Neural progenitor cell (in vitro differentiated cells): ENCODE data around the gene WLS. TPM values are rescaled to one million over a fixed set of nuclear protein-coding genes. Genes with fewer than 3 reads are reported as not detected.
A peak's percentile ranks its signal among the peaks of the same experiment; 100 is the strongest.

Experiments
- DNase-seq: peaks from one replicate; pipeline ENCODE4 v3.0.0-alpha.2; 2016; ENCODE audit warnings: low spot score
- H2AFZ ChIP-seq: fragments of 200-600 bp; sonication (generic); replicated peaks from 2 replicates; pipeline ENCODE4 v1.6.1; 2016; ENCODE audit warnings: antibody characterized with exemption
- H3F3A ChIP-seq: fragments of 200-600 bp; sonication (generic); 2 replicates; pipeline ENCODE4 v1.6.1; 2016; ENCODE audit warnings: antibody characterized with exemption, low read depth
- H3K27ac ChIP-seq: fragments of 200-600 bp; sonication (generic); 2 replicates; pipeline ENCODE4 v1.5.1; 2016; ENCODE audit warnings: mild to moderate bottlenecking
- H3K27me3 ChIP-seq: fragments of 200-600 bp; sonication (generic); 2 replicates; pipeline ENCODE4 v1.6.1; 2016; ENCODE audit warnings: mild to moderate bottlenecking, moderate library complexity
- H3K36me3 ChIP-seq: fragments of 200-600 bp; sonication (generic); 2 replicates; pipeline ENCODE4 v1.5.1; 2016
- H3K4me1 ChIP-seq: fragments of 200-600 bp; sonication (generic); 2 replicates; pipeline ENCODE4 v1.6.1; 2016; ENCODE audit warnings: mixed run types
- H3K4me2 ChIP-seq: fragments of 200-600 bp; sonication (generic); 2 replicates; pipeline ENCODE4 v1.6.1; 2016
- H3K4me3 ChIP-seq: fragments of 200-600 bp; sonication (generic); 2 replicates; pipeline ENCODE4 v1.5.1; 2016
- H3K79me2 ChIP-seq: fragments of 200-600 bp; sonication (generic); 2 replicates; pipeline ENCODE4 v1.6.1; 2016; ENCODE audit warnings: low read depth
- H3K9ac ChIP-seq: fragments of 200-600 bp; sonication (generic); 2 replicates; pipeline ENCODE4 v1.6.1; 2016
- H3K9me3 ChIP-seq: fragments of 200-600 bp; sonication (generic); 2 replicates; pipeline ENCODE4 v1.5.1; 2016; ENCODE audit warnings: low read depth
- H4K20me1 ChIP-seq: fragments of 200-600 bp; sonication (generic); 2 replicates; pipeline ENCODE4 v1.6.1; 2016; ENCODE audit warnings: low read depth
- H3K27ac Mint-ChIP-seq: 3 replicates; pipeline ENCODE4 v1.8.0; 2021; ENCODE audit warnings: mixed read lengths
- H3K27me3 Mint-ChIP-seq: 2 replicates; pipeline ENCODE4 v1.8.0; 2022; ENCODE audit warnings: low read depth, mild to moderate bottlenecking, inconsistent platforms, moderate library complexity, mixed read lengths; ENCODE audit not compliant: insufficient read depth
- H3K36me3 Mint-ChIP-seq: 3 replicates; pipeline ENCODE4 v1.8.0; 2021; ENCODE audit warnings: mixed read lengths
- H3K4me1 Mint-ChIP-seq: 3 replicates; pipeline ENCODE4 v1.8.0; 2021; ENCODE audit warnings: mixed read lengths
- H3K4me3 Mint-ChIP-seq: 3 replicates; pipeline ENCODE4 v1.8.0; 2021; ENCODE audit warnings: mild to moderate bottlenecking, moderate library complexity, mixed read lengths
- H3K9me3 Mint-ChIP-seq: 3 replicates; pipeline ENCODE4 v1.8.0; 2020; ENCODE audit warnings: mixed read lengths
- CTCF ChIP-seq: fragments of 200-600 bp; sonication (generic); IDR thresholded peaks from 2 replicates; pipeline ENCODE4 v1.5.1; 2017; ENCODE audit warnings: antibody characterized with exemption, mild to moderate bottlenecking
- EZH2 ChIP-seq: fragments of 200-600 bp; sonication (generic); IDR thresholded peaks from 2 replicates; pipeline ENCODE4 v1.6.1; 2017; ENCODE audit warnings: antibody characterized with exemption, mild to moderate bottlenecking, moderate library complexity
- EZH2phosphoT487 ChIP-seq: fragments of 200-600 bp; sonication (generic); IDR thresholded peaks from 2 replicates; pipeline ENCODE4 v1.6.1; 2017; ENCODE audit warnings: antibody characterized with exemption
- total RNA-seq: library from RNA; depleted of rRNA; stranded (reverse); fragments of >200 nt; gene quantifications from 2 replicates; pipeline ENCODE4 v1.2.3, GENCODE V29; 2015; ENCODE audit warnings: low replicate concordance

Gene WLS
- total RNA-seq, 1 donor from 2014 or later: 259 TPM

GRCh38 chr1:68116643-68117235, 115.6 kb downstream of the WLS start:
- peak overlapping the region; percentile 40 for H3K27ac Mint-ChIP-seq
- no peak overlapping the region for H2AFZ ChIP-seq
- no peak overlapping the region for H3K27ac ChIP-seq
- no peak for TF ChIP-seq EZH2phosphoT487
- no peak for TF ChIP-seq EZH2
- TF ChIP-seq CTCF: peak; percentile 94
- no peaks in the 10 kb centered on the region for H3K27me3 Mint-ChIP-seq
- H4K20me1 ChIP-seq: no peaks in the 10 kb centered on the region
- no peaks in the 10 kb centered on the region for H3K9me3 ChIP-seq
- no peak overlapping the region for H3K4me3 Mint-ChIP-seq
- peaks cover 12% of the 10 kb centered on the region for H3K36me3 Mint-ChIP-seq
- H3K79me2 ChIP-seq: no peaks in the 10 kb centered on the region
- no peak overlapping the region for H3K4me3 ChIP-seq
- DNase-seq: peak; percentile 63
- H3K9me3 Mint-ChIP-seq: no peaks in the 10 kb centered on the region
- H3K9ac ChIP-seq: no peak overlapping the region
- no peaks in the 10 kb centered on the region for H3K4me1 ChIP-seq
- no peak overlapping the region for H3K4me2 ChIP-seq
- peaks cover 36% of the 10 kb centered on the region for H3K4me1 Mint-ChIP-seq
- H3K36me3 ChIP-seq: no peaks in the 10 kb centered on the region
- H3F3A ChIP-seq: peaks cover 27% of the 10 kb centered on the region
- H3K27me3 ChIP-seq: no peaks in the 10 kb centered on the region

GRCh38 chr1:68115308-68115707, 117.0 kb downstream of the WLS start:
- H2AFZ ChIP-seq: no peak overlapping the region
- peaks cover 18% of the 10 kb centered on the region for H3F3A ChIP-seq
- no peak overlapping the region for H3K27ac ChIP-seq
- no peak overlapping the region for H3K4me3 ChIP-seq
- DNase-seq: no peak
- Mint-ChIP-seq H3K27me3 (no peaks in the 10 kb centered on the region), H3K36me3 (peaks cover 5% of the 10 kb centered on the region), H3K27ac (no peak overlapping the region), H3K9me3 (no peaks in the 10 kb centered on the region), H3K4me3 (no peak overlapping the region), H3K4me1 (peaks cover 28% of the 10 kb centered on the region)
- H3K79me2 ChIP-seq: no peaks in the 10 kb centered on the region
- TF ChIP-seq EZH2phosphoT487: no peak
- no peak for TF ChIP-seq EZH2
- TF ChIP-seq CTCF: no peak
- no peak overlapping the region for H3K4me2 ChIP-seq
- no peaks in the 10 kb centered on the region for H4K20me1 ChIP-seq
- no peaks in the 10 kb centered on the region for H3K4me1 ChIP-seq
- H3K9me3 ChIP-seq: no peaks in the 10 kb centered on the region
- H3K27me3 ChIP-seq: no peaks in the 10 kb centered on the region
- no peaks in the 10 kb centered on the region for H3K36me3 ChIP-seq
- no peak overlapping the region for H3K9ac ChIP-seq

- Mint-ChIP-seq H3K4me1 (peaks cover 24% of the 10 kb centered on the region), H3K27ac (no peak overlapping the region), H3K36me3 (peaks cover 11% of the 10 kb centered on the region), H3K9me3 (peaks cover 2% of the 10 kb centered on the region), H3K27me3 (no peaks in the 10 kb centered on the region), H3K4me3 (no peak overlapping the region)
- no peaks in the 10 kb centered on the region for H3K4me1 ChIP-seq
- no peak for DNase-seq
- H3K27me3 ChIP-seq: no peaks in the 10 kb centered on the region
- no peak overlapping the region for H3K9ac ChIP-seq
- H3K79me2 ChIP-seq: no peaks in the 10 kb centered on the region
- no peak overlapping the region for H3K4me3 ChIP-seq
- no peak overlapping the region for H3K27ac ChIP-seq
- no peaks in the 10 kb centered on the region for H4K20me1 ChIP-seq
- peaks cover 5% of the 10 kb centered on the region for H3K36me3 ChIP-seq
- H2AFZ ChIP-seq: no peak overlapping the region
- no peak overlapping the region for H3K4me2 ChIP-seq
- TF ChIP-seq CTCF (no peak), EZH2 (no peak), EZH2phosphoT487 (no peak)
- H3K9me3 ChIP-seq: no peaks in the 10 kb centered on the region
- H3F3A ChIP-seq: peaks cover 18% of the 10 kb centered on the region
These were observed 118.4 kb downstream of the WLS start for GRCh38 chr1:68113966-68114365.
